GM23248 (cell line): ENCODE measurements around the gene SMIM29. TPM values are rescaled to one million over a fixed set of nuclear protein-coding genes. Genes with fewer than 3 reads are reported as not detected.
A peak's percentile ranks its signal among the peaks of the same experiment; 100 is the strongest.

ENCODE experiments used
- DNase-seq: peaks from one replicate; pipeline ENCODE4 v3.0.0-alpha.2; 2015
- H2AFZ ChIP-seq: fragments of 200-600 bp; sonication (generic); 2 replicates; pipeline ENCODE4 v1.6.1; 2016; ENCODE audit warnings: antibody characterized with exemption
- H3F3A ChIP-seq: fragments of 200-600 bp; sonication (generic); 2 replicates; pipeline ENCODE4 v1.6.1; 2016; ENCODE audit warnings: mild to moderate bottlenecking, antibody characterized with exemption, mixed run types; ENCODE audit not compliant: insufficient read depth
- H3K27ac ChIP-seq: fragments of 200-600 bp; sonication (generic); 2 replicates; pipeline ENCODE4 v1.5.1; 2016; ENCODE audit warnings: mild to moderate bottlenecking
- H3K27me3 ChIP-seq: fragments of 200-600 bp; sonication (generic); replicated peaks from 2 replicates; pipeline ENCODE4 v1.6.1; 2016; ENCODE audit warnings: mild to moderate bottlenecking; ENCODE audit not compliant: insufficient read depth
- H3K36me3 ChIP-seq: fragments of 200-600 bp; sonication (generic); 2 replicates; pipeline ENCODE4 v1.6.1; 2016; ENCODE audit warnings: low read depth, mild to moderate bottlenecking
- H3K4me1 ChIP-seq: fragments of 200-600 bp; sonication (generic); 2 replicates; pipeline ENCODE4 v1.6.1; 2016; ENCODE audit warnings: mild to moderate bottlenecking; ENCODE audit not compliant: insufficient read depth
- H3K4me2 ChIP-seq: fragments of 200-600 bp; sonication (generic); one replicate; pipeline ENCODE4 v1.6.1; 2016; ENCODE audit warnings: mild to moderate bottlenecking; ENCODE audit not compliant: unreplicated experiment
- H3K4me3 ChIP-seq: fragments of 200-600 bp; sonication (generic); 2 replicates; pipeline ENCODE4 v1.5.1; 2016; ENCODE audit warnings: mild to moderate bottlenecking
- H3K79me2 ChIP-seq: fragments of 200-600 bp; sonication (generic); 2 replicates; pipeline ENCODE4 v1.6.1; 2016; ENCODE audit warnings: mild to moderate bottlenecking; ENCODE audit not compliant: insufficient read depth
- H3K9ac ChIP-seq: fragments of 200-600 bp; sonication (generic); 2 replicates; pipeline ENCODE4 v1.6.1; 2016; ENCODE audit warnings: mild to moderate bottlenecking
- H3K9me2 ChIP-seq: fragments of 200-600 bp; sonication (generic); 2 replicates; pipeline ENCODE4 v1.6.1; 2016; ENCODE audit warnings: mixed run types, mild to moderate bottlenecking, moderate library complexity; ENCODE audit not compliant: insufficient read depth
- H3K9me3 ChIP-seq: fragments of 200-600 bp; sonication (generic); one replicate; pipeline ENCODE4 v1.6.1; 2017; ENCODE audit warnings: low read depth
- H4K20me1 ChIP-seq: fragments of 200-600 bp; sonication (generic); 2 replicates; pipeline ENCODE4 v1.6.0; 2016; ENCODE audit not compliant: insufficient read depth
- EZH2 ChIP-seq: fragments of 200-600 bp; sonication (generic); IDR thresholded peaks from 2 replicates; pipeline ENCODE4 v1.6.1; 2018; ENCODE audit warnings: antibody characterized with exemption, mild to moderate bottlenecking; ENCODE audit not compliant: insufficient read depth, poor library complexity, severe bottlenecking
- EZH2phosphoT487 ChIP-seq: fragments of 200-600 bp; sonication (generic); IDR thresholded peaks from 2 replicates; pipeline ENCODE4 v1.6.1; 2018; ENCODE audit warnings: antibody characterized with exemption, moderate library complexity, mild to moderate bottlenecking, low read depth; ENCODE audit not compliant: insufficient read depth
- WGBS, 2 experiments: methylation state at CpG; one replicate each; pipeline ENCODE4 v1.1.6; 2015 to 2017; ENCODE audit warnings: low lambda C conversion rate in 2 of 2, low coverage in 1 of 2; ENCODE audit errors: missing lambda C conversion rate in 2 of 2; 5-methylcytosine and 5-hydroxymethylcytosine counted together
- in situ Hi-C: fragments of 300-500 bp; cut with MboI; formaldehyde crosslinking; loops from 2 replicates; pipeline ENCODE4 v1.15.0; 2020
- polyA plus RNA-seq: library from polyadenylated mRNA; unstranded; fragments of >200 nt; fragmentation: Nextera tagmentation; extraction: Ambion mirVana; gene quantifications from 2 replicates; pipeline ENCODE4 v1.2.1, GENCODE V29; 2016
- total RNA-seq: library from RNA; depleted of rRNA; stranded (reverse); fragments of >200 nt; shearing (Covaris generic); gene quantifications from 2 replicates; pipeline ENCODE4 v1.2.3, GENCODE V29; 2014

SMIM29 gene
- total and polyA plus RNA-seq, 2 experiments from 2014 or later = 35.1 to 55.1 TPM

DNA sequence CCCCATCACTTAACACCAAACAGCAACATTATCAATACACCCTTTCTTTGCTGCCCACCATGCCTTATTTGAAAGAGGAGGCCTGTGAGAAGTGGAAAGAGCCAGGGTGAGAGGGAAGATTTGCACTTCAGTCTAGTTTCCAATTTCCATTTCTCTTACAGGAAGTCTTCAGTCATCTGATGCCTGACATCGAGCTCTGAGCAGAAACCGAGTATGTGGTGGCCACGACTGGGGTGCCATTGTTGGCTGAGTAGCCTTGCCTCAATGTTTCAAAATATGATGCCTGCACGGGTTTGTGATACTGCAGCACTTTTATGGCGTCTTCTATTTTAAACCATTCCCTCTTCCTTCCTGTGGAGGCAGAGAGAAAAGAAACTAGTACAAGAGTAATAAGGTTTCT, 39.8 kb upstream of the SMIM29 start:
- peaks cover 6% of the 10 kb centered on the region; the same call in 1 of the 2 replicates for H3K4me1 ChIP-seq
- no peak overlapping the region for H3K4me3 ChIP-seq
- H3K9me3 ChIP-seq = no peaks in the 10 kb centered on the region
- DNase-seq = no peak
- H4K20me1 ChIP-seq = no peaks in the 10 kb centered on the region
- in situ Hi-C loops = no loop called here
- WGBS, 2 experiments = 80 to 83% methylated on average over 5 of the region's 5 CpGs
- no peaks in the 10 kb centered on the region for H3K27me3 ChIP-seq
- no peak overlapping the region for H2AFZ ChIP-seq
- peaks cover 22% of the 10 kb centered on the region; the same call in 1 of the 2 replicates for H3K36me3 ChIP-seq
- peaks cover 19% of the 10 kb centered on the region; the same call in 1 of the 2 replicates for H3F3A ChIP-seq
- H3K9me2 ChIP-seq = no peaks in the 10 kb centered on the region
- no peak overlapping the region for H3K4me2 ChIP-seq
- H3K27ac ChIP-seq = no peak overlapping the region
- TF ChIP-seq EZH2 = no peak
- TF ChIP-seq EZH2phosphoT487 = no peak
- H3K79me2 ChIP-seq = no peaks in the 10 kb centered on the region
- H3K9ac ChIP-seq = no peak overlapping the region

DNA sequence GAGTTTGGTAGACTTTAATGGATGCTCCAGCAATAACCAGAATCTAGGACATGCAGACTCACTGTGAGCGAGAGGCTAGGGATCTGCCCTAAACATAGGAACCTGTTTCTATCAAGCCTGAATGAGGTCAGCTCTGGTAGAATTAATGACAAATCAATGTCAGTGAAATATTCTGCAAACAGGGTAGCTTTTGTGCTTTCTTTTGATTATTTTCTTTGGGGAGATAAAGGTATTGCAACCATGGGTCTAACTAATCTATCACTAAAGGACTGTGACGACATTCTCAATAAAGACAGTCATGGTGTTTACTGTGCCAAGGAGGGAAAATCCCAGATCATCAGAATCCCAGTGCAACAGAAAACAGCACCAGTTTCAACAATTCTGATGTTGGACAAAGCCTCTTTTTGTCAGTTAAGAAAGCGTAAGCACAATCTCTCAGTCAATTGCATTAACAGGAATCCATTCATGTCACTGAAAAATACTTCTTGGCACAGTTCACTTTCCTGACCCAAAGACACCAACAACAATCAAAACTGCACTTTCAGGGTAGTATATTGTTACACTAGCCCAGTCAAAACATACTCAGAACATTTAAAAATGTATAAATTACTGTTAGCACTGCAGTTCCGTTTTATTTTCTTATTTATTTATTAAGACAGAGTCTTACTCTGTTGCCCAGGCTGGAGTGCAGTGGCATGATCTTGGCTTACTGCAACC, 36.8 kb upstream of the SMIM29 start:
- Histone ChIP-seq H2AFZ (no peak overlapping the region), H3K4me3 (no peak overlapping the region), H3K9me2 (no peaks in the 10 kb centered on the region), H3K9me3 (no peaks in the 10 kb centered on the region), H3K4me1 (peaks cover 6% of the 10 kb centered on the region; the same call in 1 of the 2 replicates), H4K20me1 (no peaks in the 10 kb centered on the region), H3K27ac (no peak overlapping the region), H3K4me2 (no peak overlapping the region), H3K79me2 (no peaks in the 10 kb centered on the region), H3F3A (peaks cover 19% of the 10 kb centered on the region; the same call in 1 of the 2 replicates), H3K36me3 (peaks cover 7% of the 10 kb centered on the region; the same call in 1 of the 2 replicates), H3K9ac (no peak overlapping the region), H3K27me3 (no peaks in the 10 kb centered on the region)
- 96 to 100% methylated on average over 4 of the region's 4 CpGs for WGBS, 2 experiments
- TF ChIP-seq EZH2 (no peak), EZH2phosphoT487 (no peak)
- DNase-seq = no peak
- in situ Hi-C loops = no loop called here

DNA sequence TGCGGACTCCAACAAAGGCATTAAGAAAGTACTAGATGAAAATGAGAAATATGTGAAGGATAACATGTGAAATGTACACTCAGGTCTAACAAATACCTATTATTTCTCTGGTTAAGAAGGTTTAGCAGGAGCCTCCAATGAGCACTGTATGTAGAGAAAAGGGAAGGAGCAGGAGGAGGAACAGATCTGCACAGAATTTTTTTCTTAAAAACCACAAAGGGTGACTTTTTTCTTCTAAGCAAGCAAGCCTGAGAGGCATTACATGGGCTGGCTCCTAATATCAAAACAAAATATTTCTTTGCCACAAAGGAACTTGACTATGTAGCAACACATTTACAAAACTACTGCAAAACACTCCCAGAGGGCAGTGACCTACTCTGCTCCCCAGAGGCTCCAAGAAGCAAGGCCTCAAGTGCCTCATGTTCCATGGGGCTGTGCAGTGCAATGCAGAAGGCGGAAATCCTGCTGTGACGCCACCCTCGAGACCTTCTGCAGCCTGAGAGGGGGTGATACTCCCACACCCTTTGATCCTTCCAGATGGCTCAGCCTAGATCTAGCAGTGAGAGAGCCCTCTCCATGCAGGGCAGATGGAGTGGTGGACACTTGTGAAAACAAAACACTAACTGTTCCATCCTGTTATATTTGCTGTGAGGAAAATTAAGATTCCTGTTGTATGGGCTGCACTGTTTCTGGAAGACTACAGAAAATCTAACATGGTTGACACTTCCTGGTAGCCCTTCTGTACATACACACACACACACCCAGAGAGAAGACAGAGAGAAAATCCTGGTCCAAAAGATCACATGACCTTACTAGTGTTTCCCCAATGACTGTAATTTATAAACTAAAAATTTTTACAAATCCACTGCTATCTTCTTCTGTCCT, 36.0 kb upstream of the SMIM29 start:
- peak; percentile 58 for DNase-seq
- H3K9ac ChIP-seq = no peak overlapping the region
- WGBS, 2 experiments = 98% methylated on average over 4 of the region's 4 CpGs
- no peak overlapping the region for H2AFZ ChIP-seq
- TF ChIP-seq EZH2 = no peak
- H3K4me2 ChIP-seq = no peak overlapping the region
- peaks cover 7% of the 10 kb centered on the region; the same call in 1 of the 2 replicates for H3K36me3 ChIP-seq
- no peaks in the 10 kb centered on the region for H3K9me2 ChIP-seq
- H3K27ac ChIP-seq = 0 out of 2 replicates have a peak overlapping the region, but pooled peaks have one; percentile 8
- in situ Hi-C loops = no loop called here
- no peaks in the 10 kb centered on the region for H3K79me2 ChIP-seq
- no peak overlapping the region for H3K4me3 ChIP-seq
- peaks cover 6% of the 10 kb centered on the region; the same call in 1 of the 2 replicates for H3K4me1 ChIP-seq
- no peaks in the 10 kb centered on the region for H4K20me1 ChIP-seq
- H3F3A ChIP-seq = peaks cover 19% of the 10 kb centered on the region; the same call in 1 of the 2 replicates
- no peaks in the 10 kb centered on the region for H3K9me3 ChIP-seq
- H3K27me3 ChIP-seq = no peaks in the 10 kb centered on the region

DNA sequence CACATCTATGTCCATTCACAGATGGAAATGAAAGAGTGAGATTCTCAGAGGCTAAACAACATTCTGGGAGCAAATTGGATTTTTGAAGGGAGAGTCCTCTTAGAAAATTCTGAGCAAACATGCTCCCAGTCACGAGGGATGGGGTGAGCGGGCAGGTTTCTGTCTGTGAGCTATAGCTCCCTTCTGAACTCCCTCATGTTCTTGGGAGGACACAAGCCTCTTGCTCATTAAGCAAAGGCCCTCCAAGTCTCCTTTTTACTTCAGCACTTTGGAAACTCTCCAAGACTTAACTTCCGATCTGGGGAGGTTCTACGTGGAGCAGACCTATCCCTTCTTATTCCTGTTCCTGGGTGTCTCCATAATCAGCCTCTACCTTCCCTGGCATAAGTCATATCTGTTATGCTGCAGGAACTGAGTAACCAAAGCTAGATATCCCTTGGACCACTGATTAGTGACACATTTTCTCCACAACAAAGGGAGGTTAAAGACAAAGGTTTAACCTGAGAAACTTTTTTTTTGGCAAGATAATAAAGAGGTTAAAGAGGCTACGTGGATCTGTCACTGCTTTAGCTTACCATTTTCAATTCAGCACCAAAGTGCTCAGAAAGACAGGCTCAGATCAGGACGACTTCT, 33.0 kb upstream of the SMIM29 start:
- in situ Hi-C loops = no loop called here
- no peak overlapping the region for H2AFZ ChIP-seq
- no peaks in the 10 kb centered on the region for H4K20me1 ChIP-seq
- no peaks in the 10 kb centered on the region for H3K9me3 ChIP-seq
- H3K27me3 ChIP-seq = no peaks in the 10 kb centered on the region
- H3K27ac ChIP-seq = no peak overlapping the region
- no peak overlapping the region for H3K9ac ChIP-seq
- WGBS, 2 experiments = 82 to 84% methylated on average over 6 of the region's 6 CpGs
- peaks cover 7% of the 10 kb centered on the region; the same call in 1 of the 2 replicates for H3K36me3 ChIP-seq
- H3K4me2 ChIP-seq = no peak overlapping the region
- peaks cover 19% of the 10 kb centered on the region; the same call in 1 of the 2 replicates for H3F3A ChIP-seq
- TF ChIP-seq EZH2phosphoT487 = no peak
- TF ChIP-seq EZH2 = no peak
- DNase-seq = no peak
- no peaks in the 10 kb centered on the region for H3K79me2 ChIP-seq
- peaks cover 6% of the 10 kb centered on the region; the same call in 1 of the 2 replicates for H3K4me1 ChIP-seq
- no peak overlapping the region for H3K4me3 ChIP-seq
- no peaks in the 10 kb centered on the region for H3K9me2 ChIP-seq
